ENCODE data around the gene EDIL3.
A peak's percentile ranks its signal among the peaks of the same experiment; 100 is the strongest.
"Not testable (repeated sequence)": the region's sequence is repeated elsewhere in the genome, so short reads cannot be mapped to it uniquely, and the experiment has no call there.

EDIL3 gene

DNA sequence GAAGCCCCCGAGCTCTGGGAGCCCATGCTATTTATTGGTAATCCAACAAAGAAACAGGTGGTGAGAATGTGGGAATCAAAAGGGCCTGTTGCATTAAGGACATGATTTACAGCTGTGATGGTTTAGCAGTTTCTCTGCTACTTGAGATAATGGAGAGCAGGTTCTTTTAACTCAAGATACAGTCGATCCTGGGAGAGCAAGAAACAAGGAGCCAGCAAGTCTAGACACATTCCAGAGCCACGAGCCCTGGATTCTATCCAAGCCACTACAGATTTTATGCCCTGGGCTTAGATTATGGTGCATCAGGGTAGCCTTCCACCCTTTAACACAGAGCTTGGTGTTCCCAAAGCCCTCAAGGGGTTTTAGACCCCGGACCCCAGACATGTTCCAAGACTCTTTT lies 87.0 kb downstream of the EDIL3 start:
- DNase-seq: not testable (repeated sequence)

- no peak for DNase-seq
Measured at GRCh38 chr5:84292788-84293653, 91.7 kb downstream of the EDIL3 start.

- DNase-seq: no peak
Measured at GRCh38 chr5:84292000-84292642, 92.6 kb downstream of the EDIL3 start.

- DNase-seq: no peak
Measured at GRCh38 chr5:84290673-84291072, 94.0 kb downstream of the EDIL3 start.

DNA sequence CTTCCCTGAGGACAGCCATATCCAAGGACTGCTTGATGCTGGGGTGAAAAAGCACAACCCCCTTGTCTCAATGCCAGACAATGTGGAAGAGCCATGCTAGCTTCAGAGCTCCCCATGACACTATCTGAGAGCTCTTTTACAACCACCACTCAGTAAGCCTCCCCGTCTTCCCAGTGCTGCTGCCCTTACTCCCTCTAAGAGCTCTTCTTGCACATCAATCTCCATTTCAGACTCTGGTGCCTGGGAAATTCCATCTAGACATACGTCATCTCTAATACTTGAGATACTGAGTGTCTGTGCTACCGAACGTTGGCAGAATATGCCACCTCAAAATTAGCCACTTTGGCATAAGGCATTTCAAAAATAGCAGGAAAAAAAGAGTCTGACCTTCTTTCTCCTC lies 94.5 kb downstream of the EDIL3 start:
- DNase-seq: peak; percentile 74

- peak; percentile 27 for DNase-seq
Measured at GRCh38 chr5:84287951-84288350, 96.7 kb downstream of the EDIL3 start.

GRCh38 chr5:84286662-84287061 lies 98.0 kb downstream of the EDIL3 start:
- no peak for DNase-seq

- no peak for DNase-seq
Measured at GRCh38 chr5:84285641-84286637, 98.7 kb downstream of the EDIL3 start.

DNA sequence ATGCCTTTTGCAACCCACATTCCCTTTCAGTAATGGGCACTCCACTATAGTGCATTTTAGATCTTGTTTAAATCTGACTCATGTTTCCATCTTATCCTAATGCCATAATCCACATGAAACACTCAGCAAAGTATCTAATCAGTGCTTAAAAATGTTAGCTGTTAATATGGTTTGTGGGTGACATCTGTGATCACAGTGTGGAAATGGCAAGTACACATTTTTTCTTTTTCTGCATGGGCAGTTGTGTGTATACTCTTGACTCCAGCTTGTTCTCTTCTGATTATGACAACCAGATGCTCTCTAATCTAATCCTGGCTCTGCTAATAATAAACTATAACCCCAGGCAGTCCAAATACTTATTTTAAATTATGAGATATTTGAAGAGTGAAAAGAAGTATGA lies 103.3 kb downstream of the EDIL3 start:
- DNase-seq: no peak

DNA sequence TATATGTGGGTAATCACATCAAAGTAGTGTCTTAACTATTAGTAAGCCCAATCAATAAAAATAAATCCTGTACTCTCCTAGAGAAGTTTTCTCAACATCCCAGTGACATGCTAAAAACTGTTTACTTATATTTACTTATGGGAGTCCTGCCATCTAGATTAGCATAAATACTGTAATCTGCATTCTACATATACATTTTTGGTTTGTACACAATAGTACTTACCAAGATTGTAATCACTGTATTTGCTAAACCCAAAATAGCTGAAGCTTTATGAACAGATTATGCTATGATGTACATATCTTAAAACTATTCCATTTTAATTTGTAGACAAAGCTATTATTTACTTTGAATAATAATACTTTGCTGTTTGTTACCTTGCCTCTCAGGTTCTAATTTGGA lies 105.4 kb downstream of the EDIL3 start:
- DNase-seq: no peak

DNA sequence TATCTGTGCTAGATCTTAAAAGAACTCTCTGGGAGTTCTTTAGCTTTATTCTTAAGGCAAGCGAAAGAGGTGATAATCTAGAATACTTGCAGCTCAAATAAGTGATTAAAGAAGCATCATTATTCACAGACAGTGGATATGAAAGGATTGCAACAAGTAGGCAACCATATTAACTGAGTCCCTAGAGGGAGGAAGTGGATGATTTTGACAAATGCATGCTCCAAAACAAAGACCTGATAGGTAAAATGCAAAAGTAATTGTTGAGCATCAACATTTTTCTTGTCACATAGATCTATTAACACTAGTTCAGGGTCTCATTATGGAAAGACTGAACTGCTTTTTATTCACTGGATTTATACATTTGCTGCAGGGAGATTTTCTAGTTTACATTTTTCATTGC lies 109.1 kb downstream of the EDIL3 start:
- DNase-seq: no peak

GRCh38 chr5:84274585-84275468 lies 109.9 kb downstream of the EDIL3 start:
- DNase-seq: no peak

DNA sequence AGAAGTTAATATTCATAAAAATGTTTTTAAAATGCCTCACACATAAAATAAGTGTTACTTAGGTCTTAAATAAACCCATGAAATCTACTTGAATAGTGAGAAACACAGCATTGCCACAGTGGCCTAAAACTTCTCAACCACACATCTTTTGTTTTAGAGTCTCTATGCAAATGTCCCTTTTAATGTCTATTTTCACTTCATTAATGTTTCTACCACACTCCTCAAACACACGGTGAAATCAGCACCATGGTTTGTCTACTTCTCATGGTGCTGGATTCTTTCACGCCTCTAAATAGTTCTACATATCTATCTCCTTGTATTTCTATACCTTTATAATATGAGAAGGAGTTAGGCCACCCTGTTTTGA lies 111.2 kb downstream of the EDIL3 start:
- DNase-seq: no peak

DNA sequence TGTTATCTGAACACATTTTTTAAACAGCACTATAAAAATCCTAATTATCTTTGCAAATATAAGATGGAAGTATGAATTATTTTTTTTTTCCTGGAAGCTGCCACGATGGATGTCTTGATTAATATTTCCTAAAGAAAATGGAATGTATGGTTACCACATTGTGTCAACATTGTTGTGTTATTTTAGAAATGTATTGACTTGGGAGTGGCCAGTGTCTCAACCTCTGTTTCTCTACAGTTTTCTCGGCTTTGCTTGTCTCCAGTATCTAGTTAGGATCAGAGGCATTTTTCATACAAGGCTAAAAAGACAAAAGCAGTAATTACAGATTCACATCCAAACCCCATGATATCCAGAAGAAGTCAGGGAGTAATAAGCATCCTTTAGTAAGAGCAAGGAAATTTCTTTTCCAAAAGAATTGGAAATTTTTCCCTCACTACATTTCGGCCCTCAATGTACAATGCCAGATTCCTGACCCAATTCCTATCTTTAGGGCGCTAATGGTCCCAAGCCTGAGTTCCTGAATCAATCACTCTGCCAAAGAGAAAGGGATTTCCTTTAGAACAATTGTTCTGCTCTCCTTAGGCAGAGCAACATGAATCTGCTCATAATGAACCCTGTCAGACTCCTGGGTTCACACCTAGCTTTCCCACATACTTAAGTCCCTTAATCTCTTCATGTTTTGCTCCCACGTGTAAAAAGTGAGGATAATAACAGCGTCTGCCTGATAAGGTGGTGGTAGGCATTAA lies 111.7 kb downstream of the EDIL3 start:
- DNase-seq: no peak

DNA sequence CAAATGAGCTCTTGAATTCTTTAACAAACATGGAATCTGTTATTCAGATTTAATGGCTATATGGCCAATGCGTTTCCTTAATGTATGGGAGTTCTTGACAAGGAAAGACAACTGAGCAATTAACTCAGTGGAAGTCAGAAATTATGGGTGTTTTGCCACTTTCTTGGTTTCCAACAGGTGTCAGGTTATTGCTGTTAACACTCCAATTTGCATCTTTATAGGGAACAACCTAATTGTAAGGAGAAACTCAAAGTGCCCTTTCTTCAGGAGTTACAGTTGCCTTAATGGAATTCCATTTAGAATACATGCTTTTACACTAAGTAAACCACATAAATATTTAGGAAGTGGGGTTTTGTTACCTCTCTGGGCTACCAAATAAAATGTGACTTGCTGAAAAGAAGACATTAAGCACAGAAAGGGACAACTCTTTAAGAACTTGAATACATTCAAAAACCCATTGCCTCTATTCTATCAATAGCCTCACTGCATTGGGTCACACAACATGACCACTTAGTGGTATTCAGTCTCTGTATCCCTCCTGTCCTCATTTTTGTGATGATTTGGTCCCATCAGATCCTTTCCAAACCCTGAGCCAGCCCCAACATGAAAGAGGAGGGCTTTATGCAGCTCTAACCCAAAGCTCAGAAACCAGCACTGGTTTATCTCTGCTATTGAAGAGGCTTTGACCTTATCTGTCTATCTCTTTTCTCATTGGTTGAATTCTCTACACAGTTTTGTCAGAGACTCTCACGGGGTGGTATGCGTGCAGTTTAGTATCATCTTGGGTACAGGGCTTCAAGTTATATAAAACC lies 118.7 kb downstream of the EDIL3 start:
- DNase-seq: no peak

DNA sequence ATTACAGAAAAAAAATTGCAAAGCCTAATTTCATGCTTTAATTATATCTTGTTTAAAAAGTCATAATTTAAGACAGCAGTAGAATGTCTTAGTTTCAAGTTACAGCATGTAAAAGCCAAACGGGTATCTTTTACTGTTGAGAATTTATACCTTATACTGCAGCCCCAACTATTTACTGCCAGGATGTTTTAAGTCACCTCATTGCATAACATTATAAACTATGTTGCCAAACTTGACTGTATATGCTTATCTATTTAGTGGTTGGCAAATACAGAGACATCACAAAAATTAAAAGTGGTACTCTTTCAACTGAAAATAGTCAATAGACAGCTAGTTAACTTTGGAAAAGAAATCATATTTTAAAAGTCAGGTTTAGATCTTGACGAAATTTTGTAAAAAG lies 119.5 kb downstream of the EDIL3 start:
- DNase-seq: no peak

- DNase-seq: no peak
Measured at GRCh38 chr5:84260939-84261338, 123.7 kb downstream of the EDIL3 start.

DNA sequence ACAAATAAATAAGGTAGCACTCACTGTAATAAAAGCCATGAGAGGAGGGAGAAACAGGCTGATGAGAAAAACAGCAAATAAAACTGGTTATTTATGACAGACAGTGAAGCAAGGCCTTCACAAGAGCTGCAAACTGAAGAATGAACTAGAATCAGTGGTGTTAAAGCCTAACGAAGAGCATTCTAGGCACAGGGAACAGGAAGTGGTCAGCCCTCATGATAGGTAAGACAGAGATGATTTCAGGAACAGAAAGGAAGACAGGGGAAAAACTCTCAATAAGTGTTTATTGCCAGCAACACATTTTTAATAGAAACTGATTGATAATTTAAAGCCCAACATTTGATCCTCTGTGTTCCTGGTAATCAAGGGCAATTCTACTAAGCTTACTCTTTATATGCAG lies 124.5 kb downstream of the EDIL3 start:
- DNase-seq: no peak

DNA sequence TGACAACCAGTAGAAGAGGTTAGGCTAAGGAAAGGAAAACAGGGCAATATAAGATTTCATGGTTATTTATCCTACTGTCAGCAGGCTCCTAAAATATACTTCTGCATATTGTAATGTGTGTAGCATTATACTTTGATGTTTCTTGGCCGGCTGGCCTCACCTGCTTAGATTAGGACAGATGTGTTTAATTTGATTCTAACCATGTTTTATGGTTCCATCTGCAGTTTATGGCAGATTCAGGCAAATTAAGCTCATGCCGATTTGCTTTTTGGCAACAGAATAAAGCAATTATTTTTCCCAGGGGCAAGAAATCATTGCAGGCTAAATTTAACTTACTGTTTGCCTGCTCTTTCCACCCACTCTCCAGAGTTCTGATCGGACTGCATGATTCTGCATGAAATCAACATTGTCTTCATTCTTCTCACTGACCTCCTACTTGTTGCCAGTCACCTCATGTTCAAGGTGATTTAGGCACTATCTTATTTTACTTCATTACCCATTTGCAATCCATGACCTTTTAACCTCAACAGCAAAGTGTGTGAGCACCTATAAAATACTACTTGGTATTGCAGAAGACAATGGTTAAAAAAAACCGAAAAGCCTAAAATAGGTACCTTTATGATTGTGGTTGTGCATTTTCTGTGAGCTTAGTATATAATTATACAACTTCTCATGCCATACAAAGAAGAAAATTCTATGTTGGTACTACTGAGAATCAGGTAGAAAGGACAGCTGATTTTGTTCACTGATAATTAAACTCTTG lies 125.2 kb downstream of the EDIL3 start:
- DNase-seq: no peak

- no peak for DNase-seq
Measured at GRCh38 chr5:84257061-84257460, 127.6 kb downstream of the EDIL3 start.
